ENCODE measurements around the gene DAGLA.

DAGLA gene

GRCh38 chr11:61782841-61783240, 102.7 kb downstream of the DAGLA start:
- H3K4me2 ChIP-seq: no peak overlapping the region
- TF ChIP-seq CTCF (conservative IDR thresholded peaks at IDR 0.05; ENCODE audit: low read depth, low read length): no peak
- no peak overlapping the region for H3K4me3 ChIP-seq (IDR thresholded peaks at IDR 0.05; ENCODE audit: insufficient read depth, low read depth, low read length)
- no peak overlapping the region for H2AFZ ChIP-seq (ENCODE audit: low read depth)
- H3K27ac ChIP-seq: no peak overlapping the region
- no peaks in the 10 kb centered on the region for H3K4me1 ChIP-seq (ENCODE audit: low read depth, poor library complexity, severe bottlenecking)
- no peaks in the 10 kb centered on the region for H4K20me1 ChIP-seq (ENCODE audit: insufficient read depth)
- H3K36me3 ChIP-seq (ENCODE audit: insufficient read depth): no peaks in the 10 kb centered on the region
- H3K79me2 ChIP-seq (ENCODE audit: insufficient read depth, low read depth): no peaks in the 10 kb centered on the region
- H3K9ac ChIP-seq: no peak overlapping the region
- no peaks in the 10 kb centered on the region for H3K27me3 ChIP-seq (ENCODE audit: insufficient read depth, low read depth)

DNA sequence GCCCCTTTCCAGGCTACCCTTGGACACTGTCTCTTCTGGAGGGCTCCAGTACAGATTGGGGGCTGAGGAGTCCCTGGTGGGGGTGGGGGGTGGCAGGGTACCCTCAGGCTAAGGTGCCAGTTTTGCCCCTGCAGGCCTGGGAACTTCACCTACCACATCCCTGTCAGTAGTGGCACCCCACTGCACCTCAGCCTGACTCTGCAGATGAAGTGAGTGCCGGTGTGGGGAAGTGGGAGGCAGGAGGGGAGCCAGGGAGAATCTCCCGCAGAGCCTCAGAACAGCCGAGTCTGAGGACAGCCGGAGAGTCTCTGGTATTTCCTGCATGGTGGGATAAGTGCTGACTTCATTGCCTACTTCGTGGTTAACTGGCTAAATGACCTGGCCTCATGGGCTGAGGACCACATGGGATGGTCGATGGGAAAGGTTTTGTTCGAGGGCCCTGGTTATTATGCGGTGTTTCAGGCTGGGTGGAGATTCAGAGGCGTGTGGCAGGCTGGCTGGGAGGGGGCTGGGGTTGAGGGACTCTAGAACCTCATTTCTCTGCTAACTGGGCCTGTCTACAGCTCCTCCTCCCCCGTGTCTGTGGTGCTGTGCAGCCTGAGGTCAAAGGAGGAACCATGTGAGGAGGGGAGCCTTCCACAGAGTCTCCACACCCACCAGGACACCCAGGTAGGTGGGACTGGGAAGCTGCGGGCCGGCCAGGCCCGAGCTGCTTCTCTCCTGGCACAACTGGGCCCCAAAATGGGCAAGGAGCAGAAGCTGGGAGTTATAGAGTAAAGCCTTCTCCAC, 103.7 kb downstream of the DAGLA start:
- Histone ChIP-seq H3K4me1 (ENCODE audit: low read depth, poor library complexity, severe bottlenecking) (no peaks in the 10 kb centered on the region), H3K4me2 (no peak overlapping the region), H3K27ac (no peak overlapping the region), H3K36me3 (ENCODE audit: insufficient read depth) (peaks cover 2% of the 10 kb centered on the region; the same call in 1 of the 2 replicates), H2AFZ (ENCODE audit: low read depth) (no peak overlapping the region), H3K9ac (no peak overlapping the region), H3K79me2 (ENCODE audit: insufficient read depth, low read depth) (no peaks in the 10 kb centered on the region), H3K27me3 (ENCODE audit: insufficient read depth, low read depth) (no peaks in the 10 kb centered on the region), H4K20me1 (ENCODE audit: insufficient read depth) (no peaks in the 10 kb centered on the region), H3K4me3 (IDR thresholded peaks at IDR 0.05; ENCODE audit: insufficient read depth, low read depth, low read length) (no peak overlapping the region)
- no peak for TF ChIP-seq CTCF (conservative IDR thresholded peaks at IDR 0.05; ENCODE audit: low read depth, low read length)

DNA sequence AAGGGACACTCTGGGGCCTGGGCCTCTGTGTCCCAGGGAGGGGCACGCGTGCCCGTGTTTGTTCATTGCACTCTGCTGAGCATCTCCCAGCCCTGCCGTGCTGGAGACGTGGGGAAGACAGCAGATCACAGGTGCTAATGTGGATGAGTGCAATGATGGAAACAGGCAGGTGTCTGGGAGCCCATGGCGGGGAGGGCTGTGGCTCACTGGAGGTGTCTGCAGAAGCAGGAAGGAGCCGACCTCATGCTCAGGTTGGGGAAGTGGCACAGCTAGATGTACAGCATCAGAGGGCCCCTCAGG, 104.3 kb downstream of the DAGLA start:
- Histone ChIP-seq H3K9ac (no peak overlapping the region), H3K79me2 (ENCODE audit: insufficient read depth, low read depth) (no peaks in the 10 kb centered on the region), H3K27ac (no peak overlapping the region), H2AFZ (ENCODE audit: low read depth) (no peak overlapping the region), H3K4me1 (ENCODE audit: low read depth, poor library complexity, severe bottlenecking) (no peaks in the 10 kb centered on the region), H3K4me2 (no peak overlapping the region), H4K20me1 (ENCODE audit: insufficient read depth) (no peaks in the 10 kb centered on the region), H3K36me3 (ENCODE audit: insufficient read depth) (peaks cover 6% of the 10 kb centered on the region; the same call in 1 of the 2 replicates), H3K27me3 (ENCODE audit: insufficient read depth, low read depth) (no peaks in the 10 kb centered on the region), H3K4me3 (IDR thresholded peaks at IDR 0.05; ENCODE audit: insufficient read depth, low read depth, low read length) (no peak overlapping the region)
- no peak for TF ChIP-seq CTCF (conservative IDR thresholded peaks at IDR 0.05; ENCODE audit: low read depth, low read length)

DNA sequence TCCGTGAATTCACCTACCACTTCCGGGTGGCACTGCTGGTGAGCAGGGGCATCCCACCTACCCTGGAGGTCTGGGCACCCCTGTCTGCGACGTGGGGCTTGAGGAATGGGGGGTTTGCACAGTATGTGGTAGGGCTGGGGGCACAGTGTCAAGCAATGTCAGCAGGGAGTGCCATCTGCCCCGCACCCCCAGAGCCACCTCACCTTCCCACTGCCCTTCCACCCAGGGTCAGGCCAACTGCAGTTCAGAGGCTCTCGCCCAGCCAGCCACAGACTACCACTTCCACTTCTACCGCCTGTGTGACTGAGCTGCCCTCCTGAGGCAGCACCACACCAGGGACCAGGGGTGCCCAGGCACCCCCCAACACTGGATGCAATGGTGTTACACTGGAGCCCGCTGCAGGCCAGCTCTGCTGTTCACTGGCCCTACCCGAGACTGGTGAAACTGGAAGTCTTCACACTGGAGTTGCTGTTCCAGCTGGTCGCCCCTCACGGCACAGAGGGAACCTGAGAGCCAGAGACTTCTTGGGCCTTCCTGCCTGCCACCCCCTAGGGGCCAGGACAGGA, 105.7 kb downstream of the DAGLA start:
- Histone ChIP-seq H3K36me3 (ENCODE audit: insufficient read depth) (peaks cover 6% of the 10 kb centered on the region; the same call in 1 of the 2 replicates), H3K4me1 (ENCODE audit: low read depth, poor library complexity, severe bottlenecking) (no peaks in the 10 kb centered on the region)
- TF ChIP-seq CTCF (conservative IDR thresholded peaks at IDR 0.05; ENCODE audit: low read depth, low read length): no peak

More for the DNA sequence above, 105.7 kb downstream of the DAGLA start:
- no peaks in the 10 kb centered on the region for H3K27me3 ChIP-seq (ENCODE audit: insufficient read depth, low read depth)
- H3K4me2 ChIP-seq: no peak overlapping the region
- H2AFZ ChIP-seq (ENCODE audit: low read depth): no peak overlapping the region
- H3K79me2 ChIP-seq (ENCODE audit: insufficient read depth, low read depth): peaks cover 12% of the 10 kb centered on the region
- no peak overlapping the region for H3K4me3 ChIP-seq (IDR thresholded peaks at IDR 0.05; ENCODE audit: insufficient read depth, low read depth, low read length)
- no peaks in the 10 kb centered on the region for H4K20me1 ChIP-seq (ENCODE audit: insufficient read depth)
- H3K27ac ChIP-seq: no peak overlapping the region
- H3K9ac ChIP-seq: no peak overlapping the region

Measured in KMS-11 (cell line).